ENCODE results near the gene CNTNAP2. TPM values are rescaled to one million over a fixed set of nuclear protein-coding genes. Genes with fewer than 3 reads are reported as not detected.

CNTNAP2 gene
- total and polyA plus RNA-seq, 2 of the 4 experiments (the other 2 are of a cell fraction), result not detected

DNA sequence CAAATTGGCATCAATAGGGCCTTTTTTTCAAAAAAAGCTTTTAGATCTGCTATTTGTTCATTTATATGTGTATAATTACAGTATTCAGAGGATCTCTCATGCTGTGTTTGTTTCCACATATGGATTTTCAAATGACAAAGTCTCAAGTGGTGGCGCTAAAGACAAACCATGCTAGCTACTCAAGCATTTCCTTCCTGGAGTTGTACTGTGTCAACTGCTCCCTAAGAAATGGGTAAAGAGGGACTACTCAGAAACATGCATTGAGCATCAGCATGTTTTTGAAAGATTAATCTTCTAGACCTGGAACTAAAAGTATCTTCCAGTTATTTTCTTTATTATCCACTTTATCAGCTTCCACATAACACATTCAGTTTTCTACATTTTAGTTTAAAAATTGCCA is 12.7 kb downstream of the CNTNAP2 start:
- H3K36me3 ChIP-seq (ENCODE audit: control insufficient read depth, insufficient read depth, low read length), result no peaks in the 10 kb centered on the region
- no peak overlapping the region for H2BK15ac ChIP-seq (ENCODE audit: low read depth, low read length)
- H3K27ac ChIP-seq (ENCODE audit: insufficient read depth, low read length), result no peak overlapping the region
- TF ChIP-seq RFX5 (IDR thresholded peaks at IDR 0.05; ENCODE audit: low read depth, low read length) (no peak), BHLHE40 (IDR thresholded peaks at IDR 0.05; ENCODE audit: low read depth, low read length) (no peak), MAZ (IDR thresholded peaks at IDR 0.05; ENCODE audit: borderline replicate concordance, low read depth, low read length) (no peak), FOS (IDR thresholded peaks at IDR 0.05; ENCODE audit: low read depth, low read length) (no peak), CEBPB (IDR thresholded peaks at IDR 0.05; ENCODE audit: low read depth, low read length) (no peak), NFE2L2 (IDR thresholded peaks at IDR 0.05; ENCODE audit: low read depth, low read length) (no peak), USF2 (IDR thresholded peaks at IDR 0.05; ENCODE audit: low read depth, low read length) (no peak), CTCF (conservative IDR thresholded peaks at IDR 0.05; ENCODE audit: low read depth, low read length) (no peak), RAD21 (IDR thresholded peaks at IDR 0.05; ENCODE audit: low read length) (no peak), POLR2A (IDR thresholded peaks at IDR 0.05; ENCODE audit: low read depth, low read length) (no peak), ELK1 (IDR thresholded peaks at IDR 0.05; ENCODE audit: borderline replicate concordance, low read depth, low read length) (no peak), SMC3 (IDR thresholded peaks at IDR 0.05; ENCODE audit: low read depth, low read length) (no peak), CHD1 (IDR thresholded peaks at IDR 0.05; ENCODE audit: low read depth, low read length) (no peak), MAFK (IDR thresholded peaks at IDR 0.05; ENCODE audit: low read depth, low read length) (no peak)
- no peaks in the 10 kb centered on the region for H3K4me1 ChIP-seq (ENCODE audit: control insufficient read depth, insufficient read depth, low read length)
- no peak overlapping the region for H2BK5ac ChIP-seq (ENCODE audit: low read depth, low read length, poor library complexity, severe bottlenecking)
- H3K27me3 ChIP-seq (ENCODE audit: control insufficient read depth, insufficient read depth, low read length), result no peaks in the 10 kb centered on the region
- H3K9me1 ChIP-seq (ENCODE audit: insufficient read depth, low read length), result no peaks in the 10 kb centered on the region
- H2BK20ac ChIP-seq (ENCODE audit: low read depth, low read length), result no peak overlapping the region
- H3K4me2 ChIP-seq (ENCODE audit: low read depth, low read length), result no peak overlapping the region
- no peak overlapping the region for H4K8ac ChIP-seq (ENCODE audit: low read depth in 2 of 2, low read length in 2 of 2)
- no peak overlapping the region for H3K23ac ChIP-seq (ENCODE audit: low read depth, low read length)
- no peak overlapping the region for H2BK120ac ChIP-seq (ENCODE audit: low read depth, low read length)
- WGBS, 2 experiments (ENCODE audit: extremely low coverage in 2 of 2, insufficient read length in 1 of 2), result no CpG with 5 or more reads among the region's 1 CpG
- in situ Hi-C loops (cut with MboI; ENCODE audit: low sequenced_read_pairs) (no loop called here), intact Hi-C loops (cut with micrococcal nuclease) (no loop called here), dilution Hi-C loops (cut with HindIII; ENCODE audit: low sequenced_read_pairs, unreplicated experiment) (no loop called here)
- H4K91ac ChIP-seq (ENCODE audit: insufficient read depth, low read depth, low read length), result no peak overlapping the region
- no peak overlapping the region for H3K56ac ChIP-seq (ENCODE audit: extremely low read depth, insufficient read depth, low read length)
- ChIA-PET CTCF (no interaction called here), POLR2A (ENCODE audit: unreplicated experiment) (no interaction called here)
- no peak overlapping the region for H3K4ac ChIP-seq (ENCODE audit: low read depth, low read length)
- no peak overlapping the region for H4K5ac ChIP-seq (ENCODE audit: low read depth, low read length)
- H3K14ac ChIP-seq (replicated peaks; ENCODE audit: low read depth, low read length), result no peak overlapping the region
- no peak overlapping the region for H2AFZ ChIP-seq (replicated peaks; ENCODE audit: low read length, poor library complexity)
- H2AK9ac ChIP-seq (replicated peaks; ENCODE audit: low read depth, low read length, poor library complexity), result no peak overlapping the region
- H4K20me1 ChIP-seq (ENCODE audit: insufficient read depth, low read length), result no peaks in the 10 kb centered on the region
- H3K9me3 ChIP-seq (ENCODE audit: control insufficient read depth, insufficient read depth, low read length), result peaks cover 3% of the 10 kb centered on the region; the same call in 1 of the 2 replicates
- H2AK5ac ChIP-seq (ENCODE audit: low read depth, low read length), result no peak overlapping the region
- H3K18ac ChIP-seq (ENCODE audit: low read depth, low read length), result no peak overlapping the region
- H3K79me1 ChIP-seq (ENCODE audit: low read depth in 1 of 2, low read length in 2 of 2), result no peaks in the 10 kb centered on the region
- no peak for DNase-seq
- no peak overlapping the region for H3K9ac ChIP-seq (ENCODE audit: low read depth, low read length)
- no peak for ATAC-seq (ENCODE audit: low read depth)
- H3K4me3 ChIP-seq (ENCODE audit: insufficient read depth, low read depth, low read length), result no peak overlapping the region
- BruUV-seq (replicated peaks), result no TSS peak
